HuH-7.5 (cell line): ENCODE data around the gene CDC14A.
"Not testable (repeated sequence)": the region's sequence is repeated elsewhere in the genome, so short reads cannot be mapped to it uniquely, and the experiment has no call there.

ENCODE experiments used
- DNase-seq: peaks from one replicate; pipeline ENCODE4 v3.0.0; 2011; ENCODE audit warnings: low spot score

Gene CDC14A

DNA sequence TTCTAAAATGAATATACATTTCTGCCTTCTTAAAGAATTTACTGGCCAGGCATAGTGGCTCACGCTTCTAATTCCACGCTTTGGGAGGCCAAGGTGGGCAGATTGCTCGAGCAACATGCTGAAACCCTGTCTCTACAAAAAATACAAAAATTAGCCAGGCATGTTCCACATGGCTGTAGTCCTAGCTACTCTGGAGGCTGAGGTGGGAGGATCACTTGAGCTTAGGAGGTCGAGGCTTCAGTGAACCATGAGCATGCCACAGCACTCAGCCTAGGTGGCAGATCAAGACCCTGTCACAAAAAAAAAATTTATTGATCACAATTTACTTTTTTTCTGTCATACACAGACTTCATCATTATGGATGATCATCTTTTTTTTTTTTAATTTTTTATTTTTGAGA lies 11.5 kb downstream of the CDC14A start:
- no peak for DNase-seq

DNA sequence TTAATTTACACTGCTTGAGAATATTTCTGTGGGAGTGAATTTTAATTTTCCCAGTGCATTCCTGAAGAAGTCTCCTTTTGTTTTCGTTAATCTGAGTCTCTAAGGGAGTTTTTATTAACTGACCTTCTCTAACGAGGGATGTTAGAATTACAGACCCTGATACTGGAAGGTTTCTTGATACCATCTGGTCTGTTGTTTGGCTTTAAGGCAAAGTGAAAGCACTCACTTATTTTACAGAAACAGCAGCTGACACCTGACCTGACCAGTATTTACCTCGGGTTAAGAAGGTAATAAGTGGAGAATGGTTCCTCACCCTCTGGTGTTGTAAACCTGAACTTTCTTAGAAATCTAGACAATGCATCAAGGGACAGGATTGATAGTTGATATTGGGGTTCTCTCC lies 12.4 kb downstream of the CDC14A start:
- no peak for DNase-seq

DNA sequence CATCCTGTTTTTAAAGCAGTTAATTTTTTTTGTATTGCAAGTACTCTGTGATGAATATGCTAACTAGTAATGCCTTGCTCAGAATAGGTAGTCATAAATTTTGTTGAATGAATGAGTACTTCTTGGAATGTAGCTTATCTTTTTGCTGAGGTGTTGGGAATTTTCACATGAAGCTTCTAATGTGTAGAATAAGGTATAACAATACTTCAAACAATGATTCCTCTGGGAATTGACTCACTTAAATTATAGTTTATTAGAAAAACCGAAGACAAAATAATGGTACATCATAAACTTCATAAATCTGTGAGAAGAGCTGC lies 13.9 kb downstream of the CDC14A start:
- no peak for DNase-seq

DNA sequence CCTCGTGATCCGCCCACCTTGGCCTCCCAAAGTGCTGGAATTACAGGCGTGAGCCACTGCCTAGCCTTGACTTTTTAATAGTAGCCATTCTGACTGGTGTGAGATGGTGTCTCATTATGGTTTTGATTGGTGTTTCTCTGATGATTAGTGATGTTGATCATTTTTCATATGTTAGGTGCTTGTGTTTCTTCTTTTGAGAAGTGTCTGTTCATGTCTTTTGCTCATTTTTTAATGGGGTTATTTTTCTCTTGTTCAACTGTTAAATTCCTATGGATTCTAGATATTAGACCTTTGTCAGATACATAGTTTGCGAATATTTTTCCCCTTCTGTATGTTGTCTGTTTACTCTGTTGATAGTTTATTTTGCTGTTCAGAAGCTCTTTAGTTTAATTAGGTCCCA lies 17.0 kb downstream of the CDC14A start:
- DNase-seq: not testable (repeated sequence)

DNA sequence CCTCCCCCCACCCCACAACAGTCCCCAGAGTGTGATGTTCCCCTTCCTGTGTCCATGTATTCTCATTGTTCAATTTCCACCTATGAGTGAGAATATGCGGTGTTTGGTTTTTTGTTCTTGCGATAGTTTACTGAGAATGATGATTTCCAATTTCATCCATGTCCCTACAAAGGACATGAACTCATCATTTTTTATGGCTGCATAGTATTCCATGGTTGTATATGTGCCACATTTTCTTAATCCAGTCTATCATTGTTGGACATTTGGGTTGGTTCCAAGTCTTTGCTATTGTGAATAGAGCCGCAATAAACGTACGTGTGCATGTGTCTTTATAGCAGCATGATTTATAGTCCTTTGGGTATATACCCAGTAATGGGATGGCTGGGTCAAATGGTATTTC lies 21.6 kb downstream of the CDC14A start:
- DNase-seq: not testable (repeated sequence)

DNA sequence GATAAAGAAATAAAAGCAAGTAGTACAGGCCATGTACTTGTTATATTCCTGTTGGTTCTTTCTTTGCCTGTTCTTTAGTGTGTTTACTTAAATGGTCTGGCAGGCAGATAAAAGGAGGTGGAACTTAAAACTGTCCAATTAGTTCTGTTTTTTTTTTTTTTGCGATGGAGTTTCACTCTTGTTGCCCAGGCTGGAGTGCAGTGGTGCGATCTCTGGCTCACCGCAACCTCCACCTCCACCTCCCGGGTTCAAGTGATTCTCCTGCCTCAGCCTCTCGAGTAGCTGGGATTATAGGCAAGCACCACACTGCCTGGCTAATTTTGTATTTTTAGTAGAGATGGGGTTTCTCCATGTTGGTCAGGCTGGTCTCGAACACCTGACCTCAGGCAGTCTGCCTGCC lies 24.6 kb downstream of the CDC14A start:
- not testable (repeated sequence) for DNase-seq

DNA sequence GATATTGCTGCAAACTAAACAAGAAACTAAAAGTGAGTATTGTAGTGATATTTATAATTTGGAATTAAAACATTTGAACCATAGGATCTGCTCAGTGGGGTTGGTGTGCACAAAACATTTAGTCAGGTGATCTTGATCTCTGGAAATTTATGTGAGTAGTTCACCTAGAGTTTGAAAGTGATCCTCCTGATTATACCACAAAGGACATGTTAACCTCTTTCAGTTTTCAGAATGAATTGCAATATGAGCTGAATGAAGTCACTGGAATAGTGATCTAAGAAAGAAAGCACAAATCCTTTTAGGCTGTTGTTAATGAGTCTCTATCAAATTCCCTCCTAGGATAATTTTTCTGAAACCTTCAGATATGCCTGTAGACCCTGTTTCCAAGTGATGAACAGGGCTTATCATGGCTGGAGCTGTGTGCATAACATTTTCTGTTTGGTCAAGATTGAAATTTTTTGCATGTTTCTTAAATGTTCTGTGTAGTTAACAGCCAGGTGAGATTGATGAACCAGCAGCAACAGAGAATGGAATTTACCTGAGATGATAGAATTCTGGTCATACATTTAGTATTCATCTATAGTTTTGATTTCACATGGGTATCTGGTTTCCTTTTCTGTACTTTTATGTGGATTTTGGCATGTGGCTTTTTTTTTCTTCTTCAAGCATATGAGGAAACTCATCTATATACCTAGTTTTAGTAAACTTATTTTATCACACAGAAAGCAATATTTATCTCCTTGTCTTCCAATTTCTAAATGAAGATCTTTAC lies 25.5 kb downstream of the CDC14A start:
- no peak for DNase-seq

DNA sequence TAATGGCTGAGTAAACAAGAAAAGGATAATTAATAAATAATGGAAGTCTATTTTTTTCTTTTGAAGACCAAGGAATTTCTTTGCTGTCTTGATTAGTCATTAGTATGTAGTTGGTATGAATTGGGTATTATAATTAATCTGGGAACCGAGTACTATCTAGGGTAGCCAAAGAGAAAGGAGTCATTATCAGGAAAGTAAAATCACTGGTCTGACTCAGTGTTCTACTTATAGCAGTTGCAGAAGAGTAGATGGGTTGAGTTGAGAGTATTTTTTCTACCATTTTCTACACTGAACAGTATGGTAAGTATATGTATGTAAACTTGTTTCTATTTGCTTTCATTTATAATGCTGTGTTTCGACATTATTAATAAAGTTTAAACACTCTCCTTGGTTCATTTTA lies 26.6 kb downstream of the CDC14A start:
- no peak for DNase-seq

DNA sequence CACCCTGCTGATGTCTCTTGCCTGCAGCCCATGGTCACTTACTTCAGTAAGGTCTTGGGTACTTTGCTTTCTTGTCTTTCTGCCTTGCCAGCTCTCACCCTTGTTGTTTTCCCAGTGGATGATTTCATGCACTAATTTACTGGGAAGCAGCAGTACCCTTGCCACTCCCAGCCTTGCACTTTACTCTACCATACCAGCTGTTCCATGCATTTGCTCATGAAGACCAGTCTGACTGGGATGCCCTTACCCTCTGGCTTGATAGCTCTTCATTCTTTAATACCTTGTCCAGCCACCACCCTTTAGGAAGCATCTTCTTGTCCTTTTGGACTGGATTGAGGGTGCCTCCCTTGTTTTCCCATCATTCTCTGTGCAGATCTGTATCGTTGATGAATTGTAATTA lies 28.3 kb downstream of the CDC14A start:
- DNase-seq: no peak

DNA sequence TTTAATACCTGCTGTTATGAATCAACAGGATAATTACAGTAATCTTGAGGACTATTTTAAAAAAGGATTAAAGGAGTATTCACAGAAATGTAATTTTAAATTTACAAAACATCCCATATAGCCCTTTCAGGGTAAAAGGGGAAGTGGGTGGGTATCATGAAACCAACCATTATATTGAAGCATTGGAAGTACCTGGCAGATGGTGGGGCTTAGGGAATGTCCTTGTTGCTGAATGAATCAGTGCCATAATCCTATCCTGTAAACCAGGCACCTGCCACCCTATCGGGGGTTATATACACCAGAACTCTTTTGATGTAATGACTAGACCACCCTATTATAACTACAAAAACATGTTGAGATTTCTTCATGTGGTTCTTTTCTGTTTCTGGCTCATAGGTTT lies 30.4 kb downstream of the CDC14A start:
- no peak for DNase-seq

DNA sequence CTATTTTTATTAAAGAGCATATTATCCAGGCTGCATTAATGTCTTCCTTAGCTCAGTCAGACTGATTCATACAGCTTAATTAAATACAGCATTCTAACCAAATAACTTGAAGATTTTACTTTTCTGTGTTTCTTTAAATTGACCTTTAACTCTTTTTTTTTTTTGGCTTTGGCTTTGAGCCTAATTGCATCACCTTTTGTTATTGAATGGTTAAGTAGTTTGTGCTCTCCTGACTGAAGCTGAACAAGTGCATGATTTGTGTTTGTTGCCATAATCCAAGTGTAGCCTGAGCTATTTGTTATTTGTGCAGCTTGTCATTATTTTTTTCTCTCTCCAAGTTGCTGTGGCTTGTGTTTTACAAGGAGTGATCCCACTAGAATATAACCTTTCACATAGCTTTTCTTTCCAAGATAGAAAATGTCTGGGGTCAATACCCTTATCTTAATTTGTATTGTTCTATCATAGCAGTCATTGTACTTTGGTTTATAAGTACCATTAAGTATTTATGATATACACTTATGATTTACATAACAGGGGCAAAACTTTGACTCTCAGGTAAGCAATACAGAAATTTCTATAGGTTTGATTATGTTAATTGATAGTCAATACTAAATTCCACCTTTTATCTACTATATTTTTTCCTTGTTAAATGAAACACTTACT lies 31.6 kb downstream of the CDC14A start:
- DNase-seq: no peak

DNA sequence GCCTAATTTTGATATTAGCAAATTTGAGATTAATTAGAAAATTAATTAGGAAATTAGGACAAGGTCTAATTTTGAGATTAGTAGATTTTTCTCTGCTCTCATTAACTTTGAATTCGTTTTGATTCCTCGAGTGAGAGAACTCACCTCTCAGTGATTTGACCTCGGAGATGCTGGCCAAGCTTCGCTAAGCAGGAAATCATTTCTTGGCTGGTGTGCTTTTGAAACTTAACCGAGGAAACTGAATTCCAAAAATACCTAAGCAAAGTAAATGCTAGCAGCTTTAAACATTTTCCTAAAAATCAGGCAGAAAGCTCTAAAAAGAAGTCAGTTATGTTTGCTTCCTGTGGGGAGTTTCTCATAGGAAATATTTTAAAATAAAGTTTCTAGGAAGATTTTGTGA lies 34.9 kb downstream of the CDC14A start:
- DNase-seq: no peak

DNA sequence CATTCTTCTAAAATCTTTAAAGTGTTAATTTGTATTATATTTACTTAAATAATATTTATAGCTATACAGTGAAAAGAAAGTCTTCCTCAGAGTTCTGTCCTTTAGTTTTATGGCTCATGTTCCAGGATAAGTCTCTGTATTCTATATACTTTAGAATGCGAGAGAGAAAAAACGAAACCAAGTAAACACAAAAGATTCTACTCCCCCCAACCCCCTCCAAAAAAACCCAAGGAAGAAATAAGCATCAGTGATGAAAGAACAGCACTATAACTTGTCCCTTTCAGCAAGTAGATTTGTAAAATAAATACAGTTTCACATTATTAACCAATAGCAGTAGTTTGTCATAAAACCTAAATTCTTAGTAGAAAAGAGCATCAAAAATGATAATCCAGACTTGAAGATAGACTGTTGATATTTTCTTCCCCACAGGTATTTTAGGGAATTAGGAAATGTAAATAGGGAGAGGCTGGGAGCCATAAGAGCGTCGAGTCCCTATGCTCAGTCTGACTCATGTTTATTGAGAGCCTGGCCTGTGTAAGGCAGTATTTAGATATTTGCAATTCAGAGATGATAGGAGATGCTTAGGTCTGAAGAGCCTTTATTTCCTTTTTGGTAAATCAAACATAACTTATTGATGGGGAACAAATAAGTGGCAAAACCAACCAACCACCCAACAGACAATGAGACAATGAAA lies 35.5 kb downstream of the CDC14A start:
- no peak for DNase-seq

DNA sequence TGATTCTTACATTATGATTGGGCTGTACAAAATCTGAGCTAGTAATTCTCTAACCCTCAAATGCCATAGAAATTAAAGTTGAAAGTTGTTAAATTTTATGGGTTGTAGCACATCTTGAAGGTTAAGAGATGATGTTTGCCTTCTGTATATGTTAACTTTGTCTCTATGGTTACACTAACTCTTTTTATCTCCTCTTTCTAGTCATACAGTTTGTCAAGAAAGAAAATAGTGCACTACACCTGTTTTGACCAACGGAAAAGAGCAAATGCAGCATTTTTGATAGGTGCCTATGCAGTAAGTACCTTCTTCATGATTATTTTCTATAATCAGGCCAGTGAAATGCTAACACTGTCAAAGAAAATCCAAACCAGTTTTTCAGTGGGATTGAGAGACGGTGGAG lies 38.2 kb downstream of the CDC14A start:
- no peak for DNase-seq

DNA sequence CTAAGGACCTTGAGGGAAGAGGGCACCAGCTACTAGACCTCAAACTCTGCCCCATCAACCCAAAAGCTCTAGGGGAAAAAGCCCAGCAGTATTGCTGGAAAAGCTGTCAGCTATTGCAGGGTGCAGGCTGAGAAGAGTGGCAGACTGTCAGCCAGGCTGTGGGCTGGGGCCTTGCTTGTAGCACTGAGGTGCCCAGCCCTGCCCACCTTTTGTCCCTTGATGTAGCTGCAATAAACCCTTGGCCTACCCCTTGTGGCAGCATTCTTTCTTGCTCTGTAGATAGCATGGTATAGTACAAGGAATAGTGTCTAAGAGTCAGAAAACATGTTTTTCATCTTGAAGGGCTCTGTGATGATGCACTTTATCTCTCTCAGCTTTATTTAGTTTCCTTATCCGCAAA lies 39.4 kb downstream of the CDC14A start:
- no peak for DNase-seq

DNA sequence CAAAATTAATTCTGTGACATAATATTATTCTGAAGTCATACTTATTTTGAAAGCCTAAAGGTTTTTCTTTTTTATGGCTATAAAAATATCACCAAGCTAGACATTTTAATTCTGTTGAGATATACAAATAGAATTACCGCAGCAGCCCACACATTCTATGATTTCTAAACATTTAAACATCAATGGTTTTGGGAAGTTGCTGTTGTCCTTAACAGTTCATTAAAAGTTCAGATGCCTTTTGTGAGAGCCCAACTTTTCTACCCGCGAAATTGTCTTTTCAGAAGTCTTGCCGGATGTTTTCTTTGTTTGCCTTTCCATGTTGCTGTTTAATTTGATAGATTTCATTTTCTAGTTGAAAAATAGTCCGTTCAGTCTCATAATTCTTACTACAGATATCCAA lies 40.5 kb downstream of the CDC14A start:
- DNase-seq: no peak

DNA sequence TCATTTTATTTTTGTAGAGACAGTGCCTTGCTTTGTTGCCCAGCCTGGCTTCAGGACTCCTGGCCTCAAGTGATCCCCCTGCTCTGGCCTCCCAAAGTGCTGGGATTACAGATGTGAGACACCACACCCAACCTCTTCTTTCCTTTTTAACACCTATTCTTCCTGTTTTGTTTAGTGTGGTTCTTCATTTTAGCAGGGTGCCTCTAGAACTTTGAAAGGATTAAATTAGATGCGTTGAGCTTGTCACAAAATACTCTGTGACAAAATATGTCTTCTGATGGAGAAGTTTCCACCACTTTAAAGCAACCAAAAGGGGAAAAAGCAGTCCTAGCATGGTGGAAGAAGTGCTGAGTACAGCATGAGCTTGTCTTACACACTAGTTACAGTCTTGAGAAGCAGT lies 42.0 kb downstream of the CDC14A start:
- no peak for DNase-seq

DNA sequence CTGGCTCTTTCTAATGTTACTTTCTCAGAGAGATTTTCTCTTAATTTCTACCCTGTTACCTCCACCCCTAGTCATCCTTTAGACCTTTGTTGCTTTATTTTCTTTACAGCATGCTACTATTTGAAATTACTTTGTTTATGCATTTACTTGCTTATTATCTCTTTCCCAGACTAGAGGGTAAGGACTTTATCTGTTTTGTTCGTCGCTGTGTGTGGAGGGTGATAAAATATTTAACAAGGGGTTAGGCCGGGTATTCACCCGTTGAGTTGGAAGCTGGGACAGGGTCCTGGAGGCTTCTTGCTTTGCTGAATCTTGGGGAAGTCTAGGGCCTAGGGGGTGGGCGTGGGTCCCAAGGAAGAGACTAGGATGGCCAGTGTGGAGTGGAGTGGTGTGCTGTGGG lies 43.6 kb downstream of the CDC14A start:
- no peak for DNase-seq

DNA sequence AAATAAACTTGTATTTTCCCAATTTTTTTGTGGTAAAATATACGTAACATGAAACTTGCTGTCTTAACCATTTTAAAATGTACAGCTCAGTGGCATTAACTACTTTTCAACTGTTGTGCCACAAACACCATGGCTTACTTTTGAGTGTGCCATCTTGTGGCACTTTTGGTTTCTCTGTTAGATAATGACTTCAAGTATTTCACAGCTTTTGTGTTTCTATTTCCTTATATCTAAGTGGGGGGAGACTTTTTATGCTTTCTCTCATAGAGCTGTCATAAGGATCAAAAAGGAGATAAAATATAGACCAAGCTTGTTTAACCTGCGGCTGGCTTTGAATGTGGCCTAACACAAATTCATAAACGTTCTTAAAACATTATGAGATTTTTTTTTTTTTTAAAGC lies 44.3 kb downstream of the CDC14A start:
- DNase-seq: no peak

DNA sequence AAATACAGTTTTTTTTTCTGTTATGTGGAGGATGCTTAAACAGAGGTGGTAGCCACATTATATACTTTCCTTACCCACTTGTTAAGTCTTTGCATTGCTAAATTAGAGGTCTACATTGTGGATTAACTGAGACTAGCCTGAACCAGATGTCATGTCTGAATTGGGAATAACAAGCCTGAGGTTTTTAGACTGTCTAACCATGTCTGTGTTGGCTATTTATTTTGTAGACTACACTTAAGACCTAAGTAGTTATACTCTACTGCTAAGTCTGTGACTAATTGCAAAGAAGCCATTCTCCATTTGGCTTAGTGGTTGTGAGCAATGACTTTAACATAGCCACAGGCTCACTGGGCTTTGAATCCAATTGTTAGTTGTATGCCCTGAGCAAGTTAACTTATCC lies 45.4 kb downstream of the CDC14A start:
- no peak for DNase-seq

DNA sequence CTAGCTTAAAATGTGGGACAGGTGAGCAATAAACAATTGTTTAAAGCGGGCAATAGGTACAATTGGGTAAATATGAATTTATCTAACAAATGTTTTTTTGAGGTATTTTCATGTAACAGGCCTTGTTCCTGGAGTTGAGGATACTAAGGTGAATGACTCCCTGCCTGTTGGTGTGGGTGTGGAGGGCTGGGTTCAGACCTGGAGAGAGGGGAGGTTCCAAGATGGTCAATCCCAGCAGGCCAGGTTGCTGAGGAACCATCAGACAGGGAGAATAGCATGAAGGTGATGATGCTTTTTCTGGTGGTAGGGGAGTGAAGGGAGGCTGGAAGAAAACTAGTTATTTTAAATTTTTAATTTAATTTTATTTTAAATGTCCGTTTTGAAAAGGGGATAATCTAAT lies 46.3 kb downstream of the CDC14A start:
- no peak for DNase-seq

DNA sequence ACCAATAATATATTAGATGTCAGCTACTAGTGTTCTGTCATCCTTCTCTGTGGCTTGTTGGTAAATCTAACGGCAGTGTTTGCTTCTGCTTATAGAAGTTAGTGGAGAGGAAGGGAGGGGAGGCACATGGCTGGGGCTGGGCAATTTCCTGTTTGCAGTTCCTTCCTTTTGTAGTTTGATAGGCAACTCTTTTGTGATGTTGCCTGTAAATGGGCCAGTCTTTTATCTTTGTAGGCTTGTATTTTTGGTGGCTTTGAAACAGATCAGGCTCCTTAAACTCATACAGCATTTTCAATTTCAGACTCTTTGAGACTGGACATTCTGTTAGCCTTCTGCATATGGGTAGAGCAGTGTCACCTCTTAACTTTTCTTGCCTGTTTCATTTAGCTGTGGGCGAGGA lies 48.1 kb downstream of the CDC14A start:
- no peak for DNase-seq

DNA sequence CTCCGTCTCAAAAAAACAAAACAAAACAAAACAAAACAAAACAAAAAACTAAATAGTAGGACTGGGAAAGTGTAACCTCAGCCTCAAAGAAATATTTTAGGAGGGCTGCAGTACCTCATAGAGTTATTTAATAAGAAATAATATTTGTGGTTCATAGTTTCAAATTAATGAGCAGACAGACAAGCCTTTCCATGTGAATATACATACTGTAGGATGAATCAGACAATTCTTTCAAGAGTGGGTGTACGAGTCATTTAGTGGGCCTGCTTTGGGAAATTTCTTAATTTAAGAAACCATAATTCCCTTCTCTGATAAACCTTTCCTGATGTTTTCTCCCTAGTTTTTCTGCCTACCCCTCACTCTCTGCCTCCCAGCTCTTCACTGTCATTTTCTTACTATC lies 52.5 kb downstream of the CDC14A start:
- no peak for DNase-seq

DNA sequence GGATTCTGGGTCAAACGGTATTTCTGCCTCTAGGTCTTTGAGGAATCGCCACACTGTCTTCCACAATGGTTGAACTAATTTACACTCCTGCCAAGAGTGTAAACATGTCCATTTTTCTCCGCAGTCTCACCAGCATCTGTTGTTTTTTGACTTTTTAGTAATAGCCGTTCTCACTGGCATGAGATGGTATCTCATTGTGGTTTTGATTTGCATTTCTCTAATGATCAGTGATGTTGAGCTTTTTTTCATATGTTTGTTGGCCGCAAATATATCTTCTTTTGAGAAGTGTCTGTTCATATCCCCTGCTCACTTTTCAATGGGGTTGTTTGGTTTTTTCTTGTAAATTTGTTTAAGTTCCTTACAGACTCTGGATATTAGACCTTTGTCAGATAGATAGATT lies 53.6 kb downstream of the CDC14A start:
- not testable (repeated sequence) for DNase-seq
